WERI-Rb-1 (cell line): ENCODE data around the gene NGEF.

ENCODE experiments used
- DNase-seq: peaks from one replicate; pipeline ENCODE4 v3.0.0-alpha.2; 2020
- H3K27ac ChIP-seq: fragments of 250-450 bp; sonication (Bioruptor Pico); 2 replicates; pipeline ENCODE4 v1.5.1; 2020; ENCODE audit warnings: mild to moderate bottlenecking, moderate library complexity
- H3K27me3 ChIP-seq: fragments of 250-450 bp; sonication (Bioruptor Pico); 2 replicates; pipeline ENCODE4 v1.5.1; 2021; ENCODE audit warnings: mild to moderate bottlenecking, low read depth, moderate library complexity; ENCODE audit not compliant: insufficient read depth, severe bottlenecking
- H3K36me3 ChIP-seq: fragments of 250-450 bp; sonication (Bioruptor Pico); 2 replicates; pipeline ENCODE4 v1.5.1; 2020; ENCODE audit warnings: mild to moderate bottlenecking, moderate library complexity
- H3K4me3 ChIP-seq: 2 replicates; pipeline ENCODE4 v1.5.1; 2011; ENCODE audit warnings: low read depth, mild to moderate bottlenecking, control low read depth, low read length
- H3K9me3 ChIP-seq: fragments of 250-450 bp; sonication (Bioruptor Pico); 2 replicates; pipeline ENCODE4 v1.5.1; 2021; ENCODE audit warnings: mild to moderate bottlenecking, moderate library complexity; ENCODE audit not compliant: severe bottlenecking
- CTCF ChIP-seq: IDR thresholded peaks from 2 replicates; pipeline ENCODE4 v1.5.1; 2011; ENCODE audit warnings: low read depth, mild to moderate bottlenecking, control low read depth, inconsistent platforms, low read length

NGEF gene

GRCh38 chr2:232982926-232983668, 30.0 kb downstream of the NGEF start:
- peak; percentile 37 for TF ChIP-seq CTCF
- no peak overlapping the region for H3K27ac ChIP-seq
- no peaks in the 10 kb centered on the region for H3K27me3 ChIP-seq
- H3K4me3 ChIP-seq: no peak overlapping the region
- no peak for DNase-seq
- H3K9me3 ChIP-seq: no peaks in the 10 kb centered on the region
- H3K36me3 ChIP-seq: no peaks in the 10 kb centered on the region

GRCh38 chr2:232981767-232982360, 31.2 kb downstream of the NGEF start:
- no peak overlapping the region for H3K4me3 ChIP-seq
- no peaks in the 10 kb centered on the region for H3K36me3 ChIP-seq
- H3K27ac ChIP-seq: no peak overlapping the region
- peak; percentile 21; the same call in 1 of the 2 replicates for TF ChIP-seq CTCF
- no peaks in the 10 kb centered on the region for H3K9me3 ChIP-seq
- H3K27me3 ChIP-seq: no peaks in the 10 kb centered on the region
- no peak for DNase-seq

GRCh38 chr2:232981356-232981755, 31.7 kb downstream of the NGEF start:
- no peak for TF ChIP-seq CTCF
- Histone ChIP-seq H3K27ac (no peak overlapping the region), H3K36me3 (no peaks in the 10 kb centered on the region), H3K27me3 (no peaks in the 10 kb centered on the region), H3K9me3 (no peaks in the 10 kb centered on the region), H3K4me3 (no peak overlapping the region)
- DNase-seq: no peak

GRCh38 chr2:232980683-232981082, 32.4 kb downstream of the NGEF start:
- no peak overlapping the region for H3K4me3 ChIP-seq
- H3K27ac ChIP-seq: no peak overlapping the region
- TF ChIP-seq CTCF: no peak
- H3K27me3 ChIP-seq: no peaks in the 10 kb centered on the region
- no peaks in the 10 kb centered on the region for H3K9me3 ChIP-seq
- H3K36me3 ChIP-seq: no peaks in the 10 kb centered on the region
- DNase-seq: no peak

GRCh38 chr2:232979871-232980461, 33.1 kb downstream of the NGEF start:
- Histone ChIP-seq H3K36me3 (no peaks in the 10 kb centered on the region), H3K27me3 (no peaks in the 10 kb centered on the region), H3K4me3 (no peak overlapping the region), H3K27ac (no peak overlapping the region), H3K9me3 (no peaks in the 10 kb centered on the region)
- no peak for TF ChIP-seq CTCF
- DNase-seq: no peak
